Astrocyte (in vitro differentiated cells and primary cell): ENCODE measurements around the gene DGCR2. TPM values are rescaled to one million over a fixed set of nuclear protein-coding genes. Genes with fewer than 3 reads are reported as not detected.
A peak's percentile ranks its signal among the peaks of the same experiment; 100 is the strongest.
"Not testable (repeated sequence)": the region's sequence is repeated elsewhere in the genome, so short reads cannot be mapped to it uniquely, and the experiment has no call there.

Experiments used
- DNase-seq: peaks from one replicate; pipeline ENCODE4 v3.0.0-alpha.2; 2010; ENCODE audit warnings: low read depth
- FAIRE-seq: peaks from 2 replicates; lab custom pipeline; 2011; peaks lifted over from hg19 to GRCh38; lab: Jason Lieb, UNC
- H2AFZ ChIP-seq: 2 replicates; pipeline ENCODE4 v1.6.0; 2012; ENCODE audit warnings: low read depth, low read length, inconsistent platforms
- H3K27ac ChIP-seq: 2 replicates; pipeline ENCODE4 v1.5.1; 2011; ENCODE audit warnings: low read depth, low read length, inconsistent platforms
- H3K27me3 ChIP-seq: 2 replicates; pipeline ENCODE4 v1.6.0; 2011; ENCODE audit warnings: low read length, inconsistent platforms; ENCODE audit not compliant: insufficient read depth
- H3K36me3 ChIP-seq: 2 replicates; pipeline ENCODE4 v1.5.1; 2011; ENCODE audit warnings: low read length, inconsistent platforms; ENCODE audit not compliant: insufficient read depth
- H3K4me1 ChIP-seq: 2 replicates; pipeline ENCODE4 v1.5.1; 2011; ENCODE audit warnings: low read length, inconsistent platforms; ENCODE audit not compliant: insufficient read depth
- H3K4me2 ChIP-seq: 2 replicates; pipeline ENCODE4 v1.6.0; 2012; ENCODE audit warnings: low read length, inconsistent platforms
- H3K4me3 ChIP-seq: 2 replicates; pipeline ENCODE4 v1.5.1; 2011; ENCODE audit warnings: low read depth, mild to moderate bottlenecking, low read length, inconsistent platforms; ENCODE audit not compliant: insufficient read depth
- H3K79me2 ChIP-seq: 2 replicates; pipeline ENCODE4 v1.6.0; 2012; ENCODE audit warnings: mild to moderate bottlenecking, low read length, inconsistent platforms; ENCODE audit not compliant: insufficient read depth
- H3K9ac ChIP-seq: 2 replicates; pipeline ENCODE4 v1.6.0; 2012; ENCODE audit warnings: mild to moderate bottlenecking, low read length, inconsistent platforms
- H3K9me3 ChIP-seq: 2 replicates; pipeline ENCODE4 v1.5.1; 2012; ENCODE audit warnings: low read depth, mild to moderate bottlenecking, low read length, inconsistent platforms; ENCODE audit not compliant: insufficient read depth
- H4K20me1 ChIP-seq: 2 replicates; pipeline ENCODE4 v1.6.0; 2012; ENCODE audit warnings: low read length, inconsistent platforms; ENCODE audit not compliant: insufficient read depth
- H3K27ac Mint-ChIP-seq: one replicate; pipeline ENCODE4 v1.8.0; 2021; ENCODE audit warnings: mild to moderate bottlenecking, mixed read lengths; ENCODE audit not compliant: unreplicated experiment
- H3K27me3 Mint-ChIP-seq: one replicate; pipeline ENCODE4 v1.8.0; 2021; ENCODE audit warnings: low read depth, mixed read lengths; ENCODE audit not compliant: unreplicated experiment
- H3K36me3 Mint-ChIP-seq: one replicate; pipeline ENCODE4 v1.8.0; 2021; ENCODE audit warnings: low read depth, mixed read lengths; ENCODE audit not compliant: unreplicated experiment
- H3K4me1 Mint-ChIP-seq: one replicate; pipeline ENCODE4 v1.8.0; 2021; ENCODE audit warnings: low read depth, mixed read lengths; ENCODE audit not compliant: unreplicated experiment
- H3K4me3 Mint-ChIP-seq: one replicate; pipeline ENCODE4 v1.8.0; 2021; ENCODE audit warnings: mild to moderate bottlenecking, moderate library complexity, mixed read lengths; ENCODE audit not compliant: unreplicated experiment
- H3K9me3 Mint-ChIP-seq: one replicate; pipeline ENCODE4 v1.8.0; 2021; ENCODE audit warnings: mild to moderate bottlenecking, mixed read lengths; ENCODE audit not compliant: unreplicated experiment
- total RNA-seq: library from RNA; stranded (reverse); gene quantifications from 2 replicates; pipeline ENCODE4 v1.2.1, GENCODE V29; 2021

Gene DGCR2
- total RNA-seq, 1 donor from 2014 or later, result 49.4 TPM

DNA sequence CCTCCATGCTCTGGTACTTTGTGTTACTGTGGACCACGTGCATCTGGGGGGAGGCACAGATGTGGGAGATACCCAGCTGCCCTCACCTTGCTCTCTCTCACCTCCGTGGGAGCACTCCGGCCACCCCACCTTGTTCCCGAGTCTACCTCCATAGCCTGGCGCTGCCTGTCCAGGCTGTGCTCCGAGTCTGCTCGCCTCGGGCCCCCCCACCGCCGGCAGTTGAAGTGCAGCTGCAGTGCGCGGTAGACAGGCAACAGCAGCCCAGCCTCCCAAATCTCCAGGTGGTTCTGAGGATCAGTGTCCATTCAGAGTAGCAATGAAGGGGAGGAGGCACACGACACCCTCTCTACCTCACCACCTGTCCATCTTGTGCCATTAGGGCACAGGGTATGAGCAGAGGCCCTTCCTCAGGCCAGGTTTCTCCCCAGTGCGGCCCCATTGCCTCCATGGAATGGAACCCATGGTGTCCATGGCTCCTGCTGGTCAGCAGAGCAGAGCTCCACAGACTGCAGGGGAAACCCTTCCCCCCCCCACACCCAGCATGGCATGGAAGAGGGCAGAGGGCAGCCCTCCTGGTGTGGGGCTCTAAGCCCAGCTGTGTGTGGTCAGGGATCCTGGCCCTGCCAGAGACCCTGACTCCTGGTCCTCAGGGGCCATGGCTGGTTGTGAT lies 89.2 kb downstream of the DGCR2 start:
- H3K4me1 Mint-ChIP-seq, H3K9me3 Mint-ChIP-seq, H3K4me2 ChIP-seq, DNase-seq, H3K27me3 ChIP-seq, H3K36me3 ChIP-seq, H3K27ac Mint-ChIP-seq, H3K36me3 Mint-ChIP-seq, H3K79me2 ChIP-seq, H2AFZ ChIP-seq, H3K4me3 Mint-ChIP-seq, H3K9ac ChIP-seq, H3K27ac ChIP-seq, H3K9me3 ChIP-seq, H3K4me3 ChIP-seq, H3K4me1 ChIP-seq, FAIRE-seq: not testable (repeated sequence)
- H3K27me3 Mint-ChIP-seq, result peaks cover 26% of the 10 kb centered on the region
- peaks cover 12% of the 10 kb centered on the region for H4K20me1 ChIP-seq

DNA sequence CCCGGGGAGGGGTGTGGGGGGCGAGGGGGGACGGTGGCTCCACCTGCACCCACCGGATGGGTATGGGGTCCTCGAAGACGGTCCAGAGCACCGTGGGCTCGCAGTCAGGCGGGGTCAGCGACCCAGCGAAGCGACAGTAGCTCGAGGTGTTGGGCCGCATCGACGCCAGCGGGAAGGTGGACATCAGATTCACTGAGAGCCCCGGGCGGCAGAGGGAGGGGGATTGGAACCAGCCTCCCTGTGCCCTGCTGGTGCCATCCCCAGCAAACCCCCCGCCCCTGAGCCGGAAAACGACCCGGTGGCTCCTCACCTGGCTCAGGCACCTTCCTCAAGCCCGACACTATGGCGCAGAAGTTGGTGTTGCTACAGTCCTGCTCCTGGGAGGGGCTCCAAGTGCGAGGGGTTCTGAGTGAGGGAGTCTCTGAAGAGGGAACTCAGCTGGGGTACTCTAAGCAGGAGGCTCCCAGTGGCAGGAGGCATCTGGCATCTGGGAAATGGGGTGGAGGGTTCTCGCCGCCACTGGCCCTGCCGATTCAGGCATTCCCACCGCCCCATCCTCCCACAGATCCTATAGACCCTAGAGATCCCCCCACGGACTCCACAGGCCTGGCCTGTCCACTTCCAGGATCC lies 89.9 kb downstream of the DGCR2 start:
- H3K79me2 ChIP-seq, H3K4me1 Mint-ChIP-seq, H3K9me3 ChIP-seq, H4K20me1 ChIP-seq, H3K36me3 ChIP-seq, FAIRE-seq, H2AFZ ChIP-seq, H3K9me3 Mint-ChIP-seq, H3K36me3 Mint-ChIP-seq, H3K4me2 ChIP-seq, H3K4me3 ChIP-seq, H3K9ac ChIP-seq, H3K27ac Mint-ChIP-seq, H3K4me1 ChIP-seq, H3K27me3 ChIP-seq, H3K4me3 Mint-ChIP-seq, H3K27ac ChIP-seq, DNase-seq: not testable (repeated sequence)
- H3K27me3 Mint-ChIP-seq, result peaks cover 26% of the 10 kb centered on the region

- not testable (repeated sequence) for H3K4me1 ChIP-seq, H3K9ac ChIP-seq, H3K79me2 ChIP-seq, H3K4me3 ChIP-seq, H3K4me3 Mint-ChIP-seq, H2AFZ ChIP-seq, H3K9me3 Mint-ChIP-seq, H3K4me2 ChIP-seq, H4K20me1 ChIP-seq, H3K27me3 ChIP-seq, H3K27ac ChIP-seq, H3K36me3 Mint-ChIP-seq, FAIRE-seq, H3K36me3 ChIP-seq, H3K9me3 ChIP-seq, DNase-seq, H3K4me1 Mint-ChIP-seq
- Mint-ChIP-seq H3K27me3 (peaks cover 31% of the 10 kb centered on the region), H3K27ac (peak overlapping the region; percentile 53)
Observed at GRCh38 chr22:19030889-19031252, 91.3 kb downstream of the DGCR2 start.

DNA sequence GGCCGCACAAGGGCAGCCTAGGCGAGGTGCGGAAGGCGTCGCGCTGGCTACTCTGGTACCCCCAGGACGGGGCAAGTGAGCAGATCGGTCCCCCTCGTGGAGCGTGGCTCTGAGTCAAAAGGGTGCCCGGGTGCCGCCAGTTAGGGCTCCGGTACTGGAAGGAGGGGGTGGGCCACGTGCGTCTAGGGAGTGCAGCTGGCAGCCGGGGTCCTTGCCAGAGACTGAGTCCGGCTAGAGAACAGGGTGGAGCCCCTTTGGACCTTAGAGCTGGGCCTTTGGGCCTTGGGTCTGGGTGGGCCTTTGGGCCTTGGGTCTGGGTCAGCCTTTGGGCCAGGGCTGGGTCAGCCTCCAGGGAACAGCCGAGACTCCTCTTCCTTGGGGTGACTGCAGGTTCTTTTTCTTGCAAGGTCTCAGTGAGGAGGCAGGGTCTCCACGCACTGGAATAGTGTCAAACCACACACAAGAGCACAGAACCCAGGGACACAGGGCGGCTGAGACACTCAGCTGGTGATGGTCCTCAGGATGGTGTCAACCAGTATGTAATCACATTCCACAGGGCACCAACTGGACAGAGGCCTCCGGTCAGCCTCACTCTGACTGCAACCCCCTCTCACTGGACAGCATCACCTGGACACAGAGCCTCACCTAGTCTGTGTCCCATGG lies 91.9 kb downstream of the DGCR2 start:
- not testable (repeated sequence) for DNase-seq, H3K4me3 ChIP-seq, H3K4me2 ChIP-seq, H3K27ac ChIP-seq, H4K20me1 ChIP-seq, H3K27me3 ChIP-seq, H3K4me1 ChIP-seq, H3K9me3 Mint-ChIP-seq, H3K79me2 ChIP-seq, H3K36me3 Mint-ChIP-seq, H3K9ac ChIP-seq, H2AFZ ChIP-seq, H3K9me3 ChIP-seq, FAIRE-seq, H3K4me1 Mint-ChIP-seq, H3K36me3 ChIP-seq
- Mint-ChIP-seq H3K4me3 (peak overlapping the region; percentile 57), H3K27me3 (peaks cover 31% of the 10 kb centered on the region), H3K27ac (peak overlapping the region; percentile 53)
